ENCODE data around the gene GADD45A.
A peak's percentile ranks its signal among the peaks of the same experiment; 100 is the strongest.
"Not testable (repeated sequence)": the region's sequence is repeated elsewhere in the genome, so short reads cannot be mapped to it uniquely, and the experiment has no call there.

Gene GADD45A

DNA sequence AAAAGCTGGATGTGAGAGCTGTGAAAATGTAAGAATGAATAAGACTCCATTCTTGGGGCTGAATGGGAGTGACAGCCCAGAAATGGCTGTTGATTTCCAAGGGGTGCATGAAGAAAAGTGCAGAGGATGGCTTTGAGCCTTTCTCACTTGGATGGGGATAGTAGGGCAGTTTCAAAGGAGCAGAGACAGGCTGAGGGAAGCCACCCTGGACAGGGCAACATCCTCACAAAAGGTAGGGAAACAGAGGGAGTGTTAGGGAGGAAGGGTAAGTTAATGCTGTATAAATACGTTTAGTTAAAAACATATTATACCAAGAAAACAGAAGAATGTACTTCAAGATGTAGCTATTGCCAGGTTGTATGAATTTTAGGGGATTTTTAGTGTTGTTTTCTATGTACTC is 38.1 kb downstream of the GADD45A start:
- DNase-seq, result no peak

DNA sequence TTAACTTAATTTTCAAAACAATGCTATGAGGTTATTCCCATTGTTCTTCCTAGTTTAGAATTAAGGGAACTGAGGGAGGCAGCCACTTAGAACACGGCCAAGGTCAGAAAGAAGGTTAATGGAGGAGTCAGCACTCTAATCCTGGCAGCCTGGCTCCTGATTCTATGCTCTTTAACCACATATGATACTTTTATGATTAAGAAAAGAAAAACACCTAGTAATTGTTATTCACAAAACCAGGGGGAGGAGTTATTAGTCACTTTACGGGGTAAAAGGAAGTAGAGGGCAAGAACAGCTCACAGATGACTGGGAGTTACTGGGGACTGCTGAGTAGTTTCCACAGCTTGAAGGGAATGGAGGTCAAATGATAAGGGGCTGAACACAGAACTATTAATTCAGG is 38.6 kb downstream of the GADD45A start:
- no peak for DNase-seq

- no peak for DNase-seq
Observed at GRCh38 chr1:67724928-67725560, 40.0 kb downstream of the GADD45A start.

GRCh38 chr1:67726224-67726623 is 41.2 kb downstream of the GADD45A start:
- no peak for DNase-seq

DNA sequence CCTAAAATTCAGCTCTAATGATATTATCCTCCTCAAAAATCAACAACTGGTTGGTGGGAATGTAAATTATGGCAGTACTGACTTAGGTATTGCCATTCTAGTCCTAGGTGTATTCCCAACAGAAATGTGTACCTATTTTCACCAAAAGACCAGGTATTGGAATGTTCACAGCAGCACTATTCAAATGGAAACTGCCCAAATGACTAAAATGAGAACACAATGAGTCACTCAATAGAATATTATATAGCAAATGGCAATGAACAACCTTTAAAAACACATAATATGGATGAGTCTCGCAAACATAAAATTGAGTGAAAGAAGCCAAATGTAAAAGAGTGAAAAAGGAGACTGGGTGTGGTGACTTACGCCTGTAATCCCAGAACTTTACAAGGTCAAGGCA is 44.9 kb downstream of the GADD45A start:
- no peak for DNase-seq

GRCh38 chr1:67730312-67730711 is 45.3 kb downstream of the GADD45A start:
- not testable (repeated sequence) for DNase-seq

DNA sequence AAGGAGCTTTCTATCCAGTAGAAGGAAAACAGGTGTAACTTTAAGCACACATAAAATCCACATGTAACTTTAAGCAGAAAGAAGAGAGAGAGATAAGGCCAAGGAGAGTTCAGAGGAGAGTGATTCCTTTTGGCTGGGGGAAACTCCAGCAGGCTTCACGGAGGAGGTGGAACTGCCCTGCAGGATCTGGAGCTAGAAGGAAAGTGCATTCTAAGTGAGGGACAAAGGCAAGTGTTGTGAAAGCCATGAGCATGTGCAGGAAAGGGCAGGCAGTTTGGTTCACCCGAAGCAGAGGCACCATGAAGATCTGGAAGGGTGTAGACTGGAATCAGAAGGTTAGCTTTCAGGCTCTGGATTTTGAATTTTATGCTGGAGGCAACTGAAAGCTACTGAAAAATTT is 46.3 kb downstream of the GADD45A start:
- no peak for DNase-seq

DNA sequence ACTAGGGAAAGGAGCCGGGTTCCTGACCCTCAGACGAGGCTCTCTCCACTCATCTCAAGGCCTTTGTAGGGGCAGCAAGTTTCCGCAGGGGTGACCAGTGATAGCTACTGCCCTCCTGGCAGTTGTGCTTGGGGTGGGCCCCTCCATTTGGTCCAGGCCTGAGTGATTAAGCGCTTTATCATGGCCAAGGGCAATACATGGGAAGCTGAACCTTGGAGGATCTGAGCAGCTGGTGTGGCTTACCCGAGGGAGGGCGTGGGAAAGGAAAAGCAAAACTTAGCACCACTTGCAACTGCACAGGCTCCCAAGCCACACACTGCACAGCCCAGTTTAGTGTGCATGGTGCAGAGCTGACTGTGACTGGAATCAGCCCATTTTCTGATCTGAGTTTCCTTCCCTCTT is 47.8 kb downstream of the GADD45A start:
- DNase-seq, result no peak

DNA sequence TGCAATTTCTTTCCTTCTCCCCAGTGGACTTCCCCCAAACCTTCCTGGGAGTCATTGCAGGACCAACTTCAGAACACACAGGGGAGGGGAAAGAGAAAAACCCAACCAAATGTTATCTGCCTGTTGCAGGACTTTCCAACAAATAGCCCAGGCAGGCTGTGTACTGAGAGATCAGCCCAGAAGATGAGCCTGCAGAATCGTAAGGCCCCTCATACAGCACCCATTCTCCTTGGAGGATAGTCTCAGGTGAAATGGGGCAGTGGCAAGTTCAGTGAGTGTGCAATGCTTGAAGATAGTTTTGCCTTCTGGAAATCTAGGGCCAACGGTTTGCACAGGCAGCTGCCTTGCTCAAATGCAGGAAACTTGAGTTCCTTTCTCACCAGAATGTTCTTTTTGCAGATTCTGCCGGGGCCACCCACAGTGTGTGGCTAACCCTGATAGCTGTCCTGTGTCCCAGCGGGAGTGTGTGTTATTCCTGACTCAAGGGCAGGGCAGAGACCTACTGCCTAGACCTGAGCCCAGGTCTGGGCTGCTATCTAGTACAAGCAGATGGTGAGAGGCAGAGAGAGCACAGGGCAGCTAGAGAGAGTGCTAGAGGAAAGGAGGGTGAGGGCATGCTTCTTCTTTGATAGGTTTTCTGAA is 48.8 kb downstream of the GADD45A start:
- DNase-seq, result no peak

- no peak for DNase-seq
Observed at GRCh38 chr1:67734323-67734690, 49.3 kb downstream of the GADD45A start.

- DNase-seq, result no peak
Observed at GRCh38 chr1:67735206-67735605, 50.2 kb downstream of the GADD45A start.

GRCh38 chr1:67735806-67736627 is 51.0 kb downstream of the GADD45A start:
- DNase-seq, result peak; percentile 15 to 34

DNA sequence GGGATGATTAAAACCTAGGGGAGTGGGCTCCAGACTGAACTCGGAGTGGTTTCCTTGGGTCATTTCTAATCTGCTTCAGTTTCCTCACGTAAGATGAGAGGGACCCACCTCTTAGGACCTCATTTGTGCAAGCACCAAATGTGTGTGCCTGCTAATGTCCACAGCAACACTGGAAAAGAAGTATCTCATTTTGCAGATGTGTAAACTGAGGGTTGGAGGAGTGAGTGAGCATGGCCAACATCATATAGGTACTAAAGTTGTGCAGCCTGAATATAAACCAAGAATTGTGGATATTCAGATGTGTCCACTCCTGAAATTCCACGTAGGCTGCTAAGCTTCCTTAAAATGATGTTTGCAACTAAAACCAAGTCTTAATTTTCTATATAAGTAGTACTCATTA is 51.7 kb downstream of the GADD45A start:
- DNase-seq, result no peak

DNA sequence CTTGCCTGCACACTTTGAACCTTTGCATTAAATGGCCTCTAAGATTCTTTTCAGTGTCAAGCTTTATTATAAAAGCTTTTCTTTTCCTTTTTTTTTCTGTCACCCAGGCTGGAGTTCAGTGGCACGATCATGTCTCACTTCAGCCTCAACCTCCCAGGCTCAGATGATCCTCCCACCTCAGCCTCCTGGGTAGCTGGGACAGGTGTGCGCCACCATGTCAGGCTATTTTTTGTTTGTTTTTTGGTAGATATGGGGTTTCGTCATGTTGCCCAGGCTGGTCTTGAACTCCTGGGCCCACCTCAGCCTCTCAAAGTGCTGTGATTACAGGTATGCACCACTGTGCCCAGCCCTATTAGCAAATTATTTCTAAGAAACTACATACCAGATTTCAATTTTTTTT is 52.9 kb downstream of the GADD45A start:
- DNase-seq, result no peak

All from CD4-positive, alpha-beta T cell treated with Interleukin-4 for 1 hour (primary cell).